Panc1 (cell line): ENCODE data around the gene LPP. TPM values are rescaled to one million over a fixed set of nuclear protein-coding genes. Genes with fewer than 3 reads are reported as not detected.

Experiments used
- ATAC-seq: fragments of 200-7000 bp; cut with Tn5 transposase; 2 replicates; pipeline ENCODE4 v1.9.1; 2020; ENCODE audit warnings: mild to moderate bottlenecking, moderate library complexity
- BruUV-seq: library from RNA; stranded (reverse); fragments of 400-500 nt; replicated peaks from 2 replicates; lab custom pipeline; 2021; lab: Mats Ljungman, UMichigan
- CTCF ChIA-PET: fragments of 300-600 bp; sonication (Branson Sonifier 250); formaldehyde crosslinking; loops from one replicate; lab custom pipeline; 2022; ENCODE audit warnings: antibody characterized with exemption; lab: Charles Lee
- POLR2A ChIA-PET: fragments of 300-600 bp; sonication (Branson Sonifier 250); formaldehyde crosslinking; loops from one replicate; lab custom pipeline; 2022; ENCODE audit warnings: antibody characterized with exemption; lab: Charles Lee
- DNase-seq: peaks from one replicate; pipeline ENCODE4 v3.0.0-alpha.2; 2010; ENCODE audit warnings: low read depth, low spot score
- H3K27ac ChIP-seq: 2 replicates; pipeline ENCODE4 v1.5.1; 2011; ENCODE audit warnings: mild to moderate bottlenecking, low read length, inconsistent platforms
- H3K27me3 ChIP-seq: fragments of 200-500 bp; sonication (Bioruptor generic); 2 replicates; pipeline ENCODE4 v1.6.0; 2014; ENCODE audit warnings: low read length, inconsistent platforms; ENCODE audit not compliant: control insufficient read depth, insufficient read depth
- H3K36me3 ChIP-seq: fragments of 200-500 bp; sonication (Bioruptor generic); 2 replicates; pipeline ENCODE4 v1.5.1; 2014; ENCODE audit warnings: inconsistent platforms, mild to moderate bottlenecking, low read length, moderate library complexity; ENCODE audit not compliant: control insufficient read depth, insufficient read depth
- H3K4me1 ChIP-seq: 2 replicates; pipeline ENCODE4 v1.5.1; 2011; ENCODE audit warnings: inconsistent platforms, mild to moderate bottlenecking, low read length, moderate library complexity; ENCODE audit not compliant: control insufficient read depth, insufficient read depth
- H3K4me3 ChIP-seq, 2 experiments: 2 replicates each; pipeline ENCODE4 v1.5.1; 2011 to 2012; ENCODE audit warnings: low read depth in 2 of 2, low read length in 2 of 2, mild to moderate bottlenecking in 2 of 2, inconsistent platforms in 1 of 2, moderate library complexity in 1 of 2
- H3K9me3 ChIP-seq: fragments of 200-500 bp; sonication (Bioruptor generic); 2 replicates; pipeline ENCODE4 v1.5.1; 2014; ENCODE audit warnings: low read depth, mild to moderate bottlenecking, inconsistent platforms, low read length, moderate library complexity; ENCODE audit not compliant: control insufficient read depth, insufficient read depth
- POLR2AphosphoS5 ChIP-seq: IDR thresholded peaks from 2 replicates; pipeline ENCODE4 v1.6.1; 2012; ENCODE audit warnings: mild to moderate bottlenecking, low read depth, low read length, moderate library complexity
- SIN3A ChIP-seq: IDR thresholded peaks from 2 replicates; pipeline ENCODE4 v1.6.1; 2012; ENCODE audit warnings: low read depth, mild to moderate bottlenecking, low read length, moderate library complexity, borderline replicate concordance; ENCODE audit not compliant: insufficient read depth
- TCF7L2 ChIP-seq: IDR thresholded peaks from 2 replicates; pipeline ENCODE4 v1.6.1; 2011; ENCODE audit warnings: mild to moderate bottlenecking, low read depth, low read length, inconsistent platforms
- in situ Hi-C: cut with HindIII; loops from 2 replicates; pipeline ENCODE4 v1.10.0; 2016; ENCODE audit warnings: low sequenced_read_pairs, low pct_unique_long_range_greater_than_20kb
- intact Hi-C: fragments of 100-400 bp; cut with micrococcal nuclease; formaldehyde crosslinking; loops from one replicate; pipeline ENCODE4 v1.10.0; 2022; ENCODE audit not compliant: unreplicated experiment
- total RNA-seq: library from RNA; stranded (reverse); gene quantifications from one replicate; pipeline ENCODE4 v1.2.1, GENCODE V29; 2021; ENCODE audit not compliant: unreplicated experiment
- TF ChIP-seq, protein P1 (sequence below), 2 experiments: IDR thresholded peaks; 2 replicates each; pipeline ENCODE4 v1.6.1; 2011 to 2012; ENCODE audit warnings: low read depth in 2 of 2, control low read depth in 1 of 2, low read length in 1 of 2, mild to moderate bottlenecking in 1 of 2, moderate library complexity in 1 of 2; ENCODE audit not compliant: insufficient read depth in 1 of 2
- TF ChIP-seq, protein P2 (sequence below): fragments of 450-650 bp; IDR thresholded peaks from 2 replicates; pipeline ENCODE4 v1.5.1; 2017; ENCODE audit warnings: mild to moderate bottlenecking

The LPP gene
- total RNA-seq, 1 experiment from 2014 or later: 90.0 TPM

DNA sequence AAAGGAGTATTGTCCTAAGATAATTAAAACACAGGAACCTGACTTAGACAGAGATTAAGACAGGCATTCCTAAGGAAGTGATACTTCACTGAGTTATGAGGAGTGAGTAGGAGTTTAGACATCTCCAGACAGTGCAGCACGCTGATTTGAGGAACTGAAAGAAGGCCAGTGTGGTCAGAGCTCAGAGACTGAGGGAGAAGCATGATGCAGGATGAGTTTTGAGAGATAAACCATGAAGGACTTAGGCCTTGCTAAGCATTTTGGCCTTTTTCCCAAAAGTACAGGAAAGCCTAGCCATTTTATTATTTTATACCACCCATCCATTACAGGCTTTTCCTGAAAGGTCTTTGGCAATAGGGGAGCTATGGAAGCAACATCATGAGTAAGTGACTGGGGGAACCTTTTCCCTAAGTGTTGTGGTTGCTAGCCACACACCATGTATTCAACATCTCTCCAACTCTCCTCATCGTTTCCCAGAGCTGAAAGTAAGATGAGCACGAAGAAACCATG, 642.2 kb downstream of the LPP start:
- in situ Hi-C loops: no loop called here
- CTCF ChIA-PET: no interaction called here
- H3K9me3 ChIP-seq: no peaks in the 10 kb centered on the region
- no peak for ATAC-seq
- H3K27ac ChIP-seq: no peak overlapping the region
- no peaks in the 10 kb centered on the region for H3K4me1 ChIP-seq
- H3K27me3 ChIP-seq: no peaks in the 10 kb centered on the region
- H3K36me3 ChIP-seq: no peaks in the 10 kb centered on the region
- H3K4me3 ChIP-seq: no peak overlapping the region
- TF ChIP-seq, protein P1, sequence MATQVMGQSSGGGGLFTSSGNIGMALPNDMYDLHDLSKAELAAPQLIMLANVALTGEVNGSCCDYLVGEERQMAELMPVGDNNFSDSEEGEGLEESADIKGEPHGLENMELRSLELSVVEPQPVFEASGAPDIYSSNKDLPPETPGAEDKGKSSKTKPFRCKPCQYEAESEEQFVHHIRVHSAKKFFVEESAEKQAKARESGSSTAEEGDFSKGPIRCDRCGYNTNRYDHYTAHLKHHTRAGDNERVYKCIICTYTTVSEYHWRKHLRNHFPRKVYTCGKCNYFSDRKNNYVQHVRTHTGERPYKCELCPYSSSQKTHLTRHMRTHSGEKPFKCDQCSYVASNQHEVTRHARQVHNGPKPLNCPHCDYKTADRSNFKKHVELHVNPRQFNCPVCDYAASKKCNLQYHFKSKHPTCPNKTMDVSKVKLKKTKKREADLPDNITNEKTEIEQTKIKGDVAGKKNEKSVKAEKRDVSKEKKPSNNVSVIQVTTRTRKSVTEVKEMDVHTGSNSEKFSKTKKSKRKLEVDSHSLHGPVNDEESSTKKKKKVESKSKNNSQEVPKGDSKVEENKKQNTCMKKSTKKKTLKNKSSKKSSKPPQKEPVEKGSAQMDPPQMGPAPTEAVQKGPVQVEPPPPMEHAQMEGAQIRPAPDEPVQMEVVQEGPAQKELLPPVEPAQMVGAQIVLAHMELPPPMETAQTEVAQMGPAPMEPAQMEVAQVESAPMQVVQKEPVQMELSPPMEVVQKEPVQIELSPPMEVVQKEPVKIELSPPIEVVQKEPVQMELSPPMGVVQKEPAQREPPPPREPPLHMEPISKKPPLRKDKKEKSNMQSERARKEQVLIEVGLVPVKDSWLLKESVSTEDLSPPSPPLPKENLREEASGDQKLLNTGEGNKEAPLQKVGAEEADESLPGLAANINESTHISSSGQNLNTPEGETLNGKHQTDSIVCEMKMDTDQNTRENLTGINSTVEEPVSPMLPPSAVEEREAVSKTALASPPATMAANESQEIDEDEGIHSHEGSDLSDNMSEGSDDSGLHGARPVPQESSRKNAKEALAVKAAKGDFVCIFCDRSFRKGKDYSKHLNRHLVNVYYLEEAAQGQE (IDR thresholded peaks at IDR 0.05; ENCODE audit: insufficient read depth in 1 of 2, low read depth in 2 of 2, low read length in 1 of 2): no peak
- TF ChIP-seq TCF7L2: no peak
- TF ChIP-seq SIN3A: no peak
- no peak for TF ChIP-seq POLR2AphosphoS5
- TF ChIP-seq, protein P2, sequence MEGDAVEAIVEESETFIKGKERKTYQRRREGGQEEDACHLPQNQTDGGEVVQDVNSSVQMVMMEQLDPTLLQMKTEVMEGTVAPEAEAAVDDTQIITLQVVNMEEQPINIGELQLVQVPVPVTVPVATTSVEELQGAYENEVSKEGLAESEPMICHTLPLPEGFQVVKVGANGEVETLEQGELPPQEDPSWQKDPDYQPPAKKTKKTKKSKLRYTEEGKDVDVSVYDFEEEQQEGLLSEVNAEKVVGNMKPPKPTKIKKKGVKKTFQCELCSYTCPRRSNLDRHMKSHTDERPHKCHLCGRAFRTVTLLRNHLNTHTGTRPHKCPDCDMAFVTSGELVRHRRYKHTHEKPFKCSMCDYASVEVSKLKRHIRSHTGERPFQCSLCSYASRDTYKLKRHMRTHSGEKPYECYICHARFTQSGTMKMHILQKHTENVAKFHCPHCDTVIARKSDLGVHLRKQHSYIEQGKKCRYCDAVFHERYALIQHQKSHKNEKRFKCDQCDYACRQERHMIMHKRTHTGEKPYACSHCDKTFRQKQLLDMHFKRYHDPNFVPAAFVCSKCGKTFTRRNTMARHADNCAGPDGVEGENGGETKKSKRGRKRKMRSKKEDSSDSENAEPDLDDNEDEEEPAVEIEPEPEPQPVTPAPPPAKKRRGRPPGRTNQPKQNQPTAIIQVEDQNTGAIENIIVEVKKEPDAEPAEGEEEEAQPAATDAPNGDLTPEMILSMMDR: no peak
- intact Hi-C loops: no loop called here
- DNase-seq: no peak
- POLR2A ChIA-PET: interaction anchor here (0.6 kb wide), 1 partner anchor 20 kb away, joined by 12 read pairs; no protein-coding TSS in a partner anchor
- no TSS peak for BruUV-seq

DNA sequence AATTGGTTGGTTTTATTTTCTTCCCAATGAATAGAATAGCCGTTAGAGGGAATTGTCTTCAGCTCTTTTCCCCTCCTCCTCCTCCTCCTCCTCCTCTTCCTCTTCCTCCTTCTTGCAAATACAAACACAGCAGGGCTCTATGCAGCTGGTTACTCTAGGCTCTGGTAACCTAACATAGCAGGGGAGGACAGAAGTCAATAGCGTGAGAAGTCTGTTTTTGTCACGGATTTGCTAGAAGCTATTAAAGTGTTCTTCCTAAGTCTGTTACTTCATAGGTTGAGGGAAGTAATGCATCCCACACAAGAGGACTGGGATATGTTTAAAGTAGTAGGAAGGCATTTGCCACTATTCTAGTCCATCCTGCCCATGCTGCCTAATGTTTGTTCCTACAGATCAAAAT, 643.1 kb downstream of the LPP start:
- ChIA-PET CTCF (no interaction called here), POLR2A (no interaction called here)
- in situ Hi-C loops: no loop called here
- DNase-seq (no peak), ATAC-seq (no peak)
- intact Hi-C loops: no loop called here
- no peak overlapping the region for H3K27ac ChIP-seq
- no peak overlapping the region for H3K4me3 ChIP-seq
- H3K36me3 ChIP-seq: no peaks in the 10 kb centered on the region
- no TSS peak for BruUV-seq
- H3K4me1 ChIP-seq: no peaks in the 10 kb centered on the region
- no peaks in the 10 kb centered on the region for H3K9me3 ChIP-seq
- TF ChIP-seq, protein P2: no peak
- TF ChIP-seq TCF7L2 (no peak), POLR2AphosphoS5 (no peak), SIN3A (no peak)
- TF ChIP-seq, protein P1 (IDR thresholded peaks at IDR 0.05; ENCODE audit: insufficient read depth in 1 of 2, low read depth in 2 of 2, low read length in 1 of 2): no peak
- H3K27me3 ChIP-seq: no peaks in the 10 kb centered on the region
